ENCODE measurements around the gene ROMO1. TPM values are rescaled to one million over a fixed set of nuclear protein-coding genes. Genes with fewer than 3 reads are reported as not detected.

ROMO1 gene
- total and polyA plus RNA-seq, 10 of the 15 experiments (the other 5 are each of a cell fraction or from before 2014, with no cell fraction given) = 23.2 to 631 (median 352) TPM

DNA sequence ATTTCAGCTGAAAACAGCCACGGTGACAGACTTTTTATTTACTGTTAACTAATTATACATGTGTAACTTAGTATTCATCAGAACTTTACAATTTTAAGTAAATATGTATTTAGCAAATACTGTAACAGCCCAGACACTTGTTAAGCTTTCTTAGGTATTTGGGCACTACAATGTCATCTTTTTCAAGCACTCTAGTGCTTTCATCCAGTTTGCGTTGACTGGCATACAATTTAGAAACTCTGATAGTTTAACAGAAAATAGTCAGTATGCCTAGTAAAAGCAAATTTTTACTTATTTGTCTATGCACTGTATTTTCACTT, 32.2 kb downstream of the ROMO1 start:
- no peak for TF ChIP-seq EZH2 (IDR thresholded peaks at IDR 0.05; ENCODE audit: borderline replicate concordance, control insufficient read depth, low read depth, low read length)
- TF ChIP-seq ZBED1 (IDR thresholded peaks at IDR 0.05; ENCODE audit: borderline replicate concordance) = no peak
- no peak for TF ChIP-seq STAT1 (conservative IDR thresholded peaks at IDR 0.05)
- TF ChIP-seq CREB1 (IDR thresholded peaks at IDR 0.05; ENCODE audit: low read depth) = no peak
- TF ChIP-seq SIX5 (IDR thresholded peaks at IDR 0.05; ENCODE audit: low read depth, low read length, severe bottlenecking) = no peak
- no peak for TF ChIP-seq IKZF1 (conservative IDR thresholded peaks at IDR 0.05)
- no peak for TF ChIP-seq YBX1 (IDR thresholded peaks at IDR 0.05)
- no peak for TF ChIP-seq ZNF207 (IDR thresholded peaks at IDR 0.05; ENCODE audit: borderline replicate concordance)
- H3K4me2 ChIP-seq (ENCODE audit: control insufficient read depth, insufficient read depth) = no peak overlapping the region
- in situ Hi-C loops (cut with MboI) = no loop called here
- ATAC-seq (no peak), DNase-seq (ENCODE audit: low read depth, low spot score) (no peak), FAIRE-seq (no peak)
- H3K9ac ChIP-seq (ENCODE audit: control insufficient read depth, insufficient read depth, low read length) = no peak overlapping the region
- ChIA-PET CTCF (interaction anchor here (0.6 to 1.5 kb wide), 5 partner anchors 9 to 267 kb away, joined by 3 to 10 read pairs (median 4); no protein-coding TSS in a partner anchor), SMC1A (ENCODE audit: uncharacterized antibody, unreplicated experiment) (interaction anchor here (0.9 to 2.0 kb wide), 5 partner anchors 22 to 275 kb away, joined by 3 to 8 read pairs (median 3); no protein-coding TSS in a partner anchor), POLR2A (interaction anchor here (1.0 to 1.4 kb wide), 2 partner anchors 9 to 12 kb away, joined by 3 read pairs; no protein-coding TSS in a partner anchor), RAD21 (ENCODE audit: unreplicated experiment) (interaction anchor here (1.3 kb wide), 1 partner anchor 11 kb away, joined by 5 read pairs; the partner anchor contains the start of gene RBM39)
- intact Hi-C loops (cut with micrococcal nuclease; ENCODE audit: unreplicated experiment) = loop anchor here (10.0 kb wide), 1 partner anchor 153 kb away; no protein-coding TSS in a partner anchor
- no peaks in the 10 kb centered on the region for H3K4me1 ChIP-seq (ENCODE audit: control insufficient read depth, insufficient read depth, low read length)
- H3K36me3 ChIP-seq (ENCODE audit: control insufficient read depth in 2 of 2, insufficient read depth in 2 of 2, low read length in 1 of 2) = peaks cover 12 to 38% of the 10 kb centered on the region in 2 experiments
- peaks cover 85% of the 10 kb centered on the region for H3K79me2 ChIP-seq (ENCODE audit: control insufficient read depth, insufficient read depth, low read length)
- no peak overlapping the region for H2AFZ ChIP-seq (ENCODE audit: control insufficient read depth, low read depth, low read length)
- WGBS (ENCODE audit: insufficient coverage, insufficient replicate concordance, low lambda C conversion rate, missing lambda C conversion rate) = 97% methylated on average over 2 of the region's 2 CpGs
- H4K20me1 ChIP-seq (ENCODE audit: control insufficient read depth, insufficient read depth) = peaks cover 22% of the 10 kb centered on the region
- BruUV-seq (replicated peaks) = no TSS peak
- no peaks in the 10 kb centered on the region for H3K9me3 ChIP-seq (replicated peaks; ENCODE audit: control insufficient read depth, insufficient read depth, low read length)
- no peak overlapping the region for H3K27ac ChIP-seq (ENCODE audit: control insufficient read depth, insufficient read depth)
- no peaks in the 10 kb centered on the region for H3K27me3 ChIP-seq (replicated peaks in 1 of 2; ENCODE audit: control insufficient read depth in 2 of 2, insufficient read depth in 2 of 2, low read length in 1 of 2)
- 0 out of 2 replicates have a peak overlapping the region, but pooled peaks have one; percentile 3 for H3K4me3 ChIP-seq

Measured in GM12878 (cell line).